OCI-M2 (cell line): ENCODE data around the gene LRRC74B.
"Not testable (repeated sequence)": the region's sequence is repeated elsewhere in the genome, so short reads cannot be mapped to it uniquely, and the experiment has no call there.

ENCODE experiments used
- DNase-seq: peaks from one replicate; lab custom pipeline; 2025; ENCODE audit not compliant: unreplicated experiment; lab: John Stamatoyannopoulos, UW

Gene LRRC74B

DNA sequence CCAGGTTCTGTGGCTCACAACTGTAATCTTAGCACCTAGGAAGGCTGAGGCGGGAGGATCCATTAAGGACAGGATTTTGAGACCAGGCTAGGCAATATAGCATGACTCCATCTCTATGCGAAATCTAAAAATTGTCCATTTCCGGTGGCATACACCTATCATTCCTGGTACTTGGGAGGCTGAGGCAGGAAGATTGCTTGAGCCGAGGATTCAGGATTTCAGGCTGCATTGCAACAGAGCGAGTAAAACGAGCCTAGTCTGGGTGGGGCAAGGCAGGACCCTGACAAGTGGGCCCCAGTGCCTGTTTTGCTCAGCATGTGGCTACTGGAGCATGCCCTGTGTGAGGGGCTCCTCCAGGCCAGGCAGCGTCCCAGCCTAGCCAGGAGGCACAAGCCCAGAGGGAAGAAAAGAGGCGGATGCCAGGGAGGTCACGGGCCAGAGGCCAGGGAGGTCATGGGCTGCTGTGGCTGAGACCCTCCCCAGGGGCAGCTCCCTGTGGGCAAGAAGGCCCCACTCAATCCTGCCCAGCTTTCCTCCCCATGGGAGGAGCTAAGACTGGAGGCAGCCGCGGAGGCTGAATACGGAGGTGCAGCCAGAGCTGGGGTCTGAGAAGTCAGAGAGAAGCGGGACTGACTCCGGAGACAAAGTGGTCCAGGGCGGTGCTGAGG, 8.4 kb downstream of the LRRC74B start:
- no peak for DNase-seq

GRCh38 chr22:21054714-21055563, 9.2 kb downstream of the LRRC74B start:
- no peak for DNase-seq

- DNase-seq: no peak
These were observed 9.8 kb downstream of the LRRC74B start for GRCh38 chr22:21055564-21055834.

- DNase-seq: no peak
These were observed 10.2 kb downstream of the LRRC74B start for GRCh38 chr22:21055880-21056319.

GRCh38 chr22:21060363-21060762, 14.6 kb downstream of the LRRC74B start:
- DNase-seq: not testable (repeated sequence)

GRCh38 chr22:21061660-21062321, 16.0 kb downstream of the LRRC74B start:
- not testable (repeated sequence) for DNase-seq

- DNase-seq: not testable (repeated sequence)
These were observed 18.7 kb downstream of the LRRC74B start for GRCh38 chr22:21064425-21064824.

DNA sequence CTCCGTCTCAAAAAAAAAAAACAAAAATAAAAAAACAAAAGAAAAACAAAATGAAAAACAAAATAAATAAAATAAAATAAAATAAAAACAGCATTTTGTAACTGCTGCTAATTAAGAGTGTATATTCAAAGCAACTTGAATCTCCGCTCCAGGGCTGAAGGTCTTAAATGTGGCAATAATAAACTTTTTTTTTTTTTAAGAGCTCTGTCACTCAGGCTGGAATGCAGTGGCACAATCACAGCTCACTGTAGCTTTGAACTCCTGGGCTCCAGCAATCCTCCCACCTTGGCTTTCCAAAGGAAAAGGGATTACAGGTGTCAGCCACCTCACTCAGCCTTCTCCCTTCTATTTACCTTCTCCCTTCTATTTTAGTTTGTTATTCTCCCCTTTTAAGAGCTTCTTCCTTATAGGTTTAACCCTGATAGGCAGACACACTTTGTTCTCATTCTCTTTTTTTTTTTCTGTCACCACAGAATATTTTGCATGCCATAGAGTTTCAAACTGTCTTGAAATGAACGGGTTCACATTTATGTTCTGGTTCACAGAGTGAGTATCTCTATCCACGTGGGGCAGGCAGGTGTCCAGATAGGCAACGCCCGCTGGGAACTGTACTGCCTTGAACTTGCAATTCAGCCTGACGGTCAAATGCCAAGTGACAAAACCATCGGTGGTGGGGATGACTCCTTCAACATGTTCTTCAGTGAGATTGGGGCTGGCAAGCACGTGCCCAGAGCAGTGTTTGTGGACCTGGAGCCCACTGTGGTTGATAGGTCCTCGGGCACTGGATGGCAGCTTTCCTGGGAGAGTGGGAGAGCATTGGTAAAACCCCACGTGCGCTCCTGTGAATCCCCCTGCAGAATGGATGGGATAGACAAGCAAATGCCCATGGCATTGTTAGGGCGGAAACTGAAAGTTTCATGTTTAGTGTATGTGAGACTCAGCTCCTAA, 19.4 kb downstream of the LRRC74B start:
- no peak for DNase-seq

- no peak for DNase-seq
These were observed 21.5 kb downstream of the LRRC74B start for GRCh38 chr22:21067075-21067900.

DNA sequence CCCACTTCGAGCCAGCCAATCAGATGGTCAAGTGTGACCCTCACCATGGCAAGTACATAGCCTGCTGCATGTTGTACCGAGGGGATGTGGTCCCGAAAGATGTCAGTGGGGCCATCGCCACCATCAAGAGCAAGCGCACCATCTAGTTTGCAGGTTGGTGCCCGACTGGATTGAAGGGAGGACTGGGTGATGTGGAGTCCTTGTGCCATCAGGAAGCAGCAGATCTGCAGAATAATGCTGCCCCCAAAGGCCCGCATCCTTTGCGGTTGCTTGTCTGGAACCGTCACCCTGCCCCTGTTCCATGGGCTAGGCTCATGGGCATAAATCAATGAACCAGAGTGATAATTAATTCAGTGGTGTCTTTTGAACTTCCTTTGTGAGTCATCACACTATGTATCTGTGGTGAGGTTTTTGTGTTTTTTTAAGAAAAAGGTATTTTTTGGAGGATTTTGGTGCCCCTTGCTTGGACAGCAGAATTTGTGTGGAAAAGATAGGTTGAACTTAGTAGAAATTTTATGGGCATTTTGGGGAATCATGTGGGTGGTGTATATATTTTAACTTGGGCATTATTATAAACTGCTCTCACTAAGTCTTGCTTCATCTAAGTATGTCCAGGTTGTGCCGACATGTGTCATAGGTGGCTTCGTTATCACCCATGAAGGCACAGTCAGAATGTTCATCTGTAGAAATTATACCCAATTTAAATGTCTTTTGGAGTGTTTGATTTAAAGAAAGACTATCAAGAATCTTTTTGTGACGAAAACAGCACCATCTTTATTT, 22.3 kb downstream of the LRRC74B start:
- DNase-seq: no peak

- no peak for DNase-seq
These were observed 23.0 kb downstream of the LRRC74B start for GRCh38 chr22:21068681-21069276.

GRCh38 chr22:21069375-21069774, 23.6 kb downstream of the LRRC74B start:
- no peak for DNase-seq

DNA sequence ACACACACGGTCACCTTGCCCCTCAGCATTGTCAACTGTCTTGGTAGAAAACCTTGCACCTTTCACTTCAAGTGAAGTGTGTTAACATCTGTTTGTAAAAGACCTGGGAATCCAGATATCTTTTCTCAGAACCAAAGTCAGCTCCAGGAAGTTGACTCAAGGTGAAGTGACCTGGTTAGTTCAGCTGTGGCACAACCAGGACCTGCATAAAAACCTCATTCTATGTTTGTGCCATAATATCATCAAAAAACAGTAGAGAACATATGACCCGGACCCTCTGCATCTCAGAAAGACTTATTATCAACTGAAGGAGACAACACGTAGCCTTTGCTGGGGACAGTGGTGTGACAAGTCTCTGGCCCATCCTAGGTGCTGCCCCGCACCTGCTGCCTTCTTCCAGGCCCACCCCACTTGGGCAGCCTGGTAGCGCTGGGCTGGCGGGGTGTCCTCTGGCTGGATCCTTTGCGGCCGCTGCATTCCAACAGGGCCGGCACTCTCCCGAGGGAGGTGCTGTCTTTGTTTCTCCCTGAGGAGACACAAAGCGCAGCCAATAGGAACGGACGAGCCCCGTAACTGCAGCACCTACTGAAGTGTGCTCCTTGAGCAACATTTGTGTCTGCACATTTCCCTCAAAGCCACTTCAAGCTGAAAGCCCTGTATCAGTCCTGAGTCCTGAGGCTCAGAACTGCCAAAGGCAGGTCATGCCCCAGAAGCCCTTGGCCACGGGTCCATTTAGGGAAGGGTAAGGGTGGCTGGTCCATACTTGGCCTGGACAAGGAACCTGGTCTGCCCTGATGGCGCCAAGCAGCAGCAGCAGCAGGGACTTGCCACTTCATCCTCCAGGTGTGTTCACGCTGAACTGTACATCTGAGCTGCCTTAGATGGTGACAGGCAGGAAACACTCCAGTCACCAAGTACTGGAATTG, 25.2 kb downstream of the LRRC74B start:
- no peak for DNase-seq

- not testable (repeated sequence) for DNase-seq
These were observed 26.1 kb downstream of the LRRC74B start for GRCh38 chr22:21071796-21072195.

DNA sequence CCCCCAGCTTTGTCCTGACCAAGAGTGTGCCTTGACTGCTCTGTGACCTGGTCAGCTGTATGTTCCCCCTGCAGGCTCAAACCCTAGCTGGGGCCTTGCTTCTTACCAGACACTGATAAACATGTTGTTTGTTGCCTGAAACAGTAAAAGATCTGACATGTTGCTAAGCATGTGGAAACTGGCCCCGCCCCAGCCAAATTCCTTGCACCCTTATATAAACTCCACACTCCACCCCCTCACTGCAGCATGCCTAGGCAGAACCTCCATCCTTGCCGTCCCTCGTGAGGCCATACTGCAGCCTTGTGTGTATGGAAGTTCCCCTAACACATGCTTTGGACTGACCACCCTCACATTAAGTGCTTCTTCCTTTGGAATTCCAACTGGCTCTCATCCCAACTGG, 27.3 kb downstream of the LRRC74B start:
- no peak for DNase-seq

DNA sequence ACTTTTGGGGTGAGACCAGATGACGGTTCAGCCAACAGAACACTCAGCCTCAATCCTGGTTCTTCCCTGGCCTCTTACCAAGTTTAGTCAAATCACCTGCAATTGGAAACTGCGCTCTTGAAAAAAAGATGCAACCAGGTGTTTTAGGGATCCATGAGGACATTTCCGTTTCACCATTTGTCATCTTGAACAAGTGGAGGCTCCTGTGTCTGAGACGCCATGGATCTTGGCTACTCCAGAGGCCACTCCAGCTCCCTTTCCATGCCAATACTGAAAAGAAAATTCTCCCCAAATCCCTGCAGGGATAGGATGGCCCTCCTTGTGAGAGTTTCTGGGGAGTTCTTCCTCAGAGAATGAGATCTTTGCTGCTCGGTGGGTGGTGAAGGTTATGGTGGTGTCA, 27.7 kb downstream of the LRRC74B start:
- no peak for DNase-seq

DNA sequence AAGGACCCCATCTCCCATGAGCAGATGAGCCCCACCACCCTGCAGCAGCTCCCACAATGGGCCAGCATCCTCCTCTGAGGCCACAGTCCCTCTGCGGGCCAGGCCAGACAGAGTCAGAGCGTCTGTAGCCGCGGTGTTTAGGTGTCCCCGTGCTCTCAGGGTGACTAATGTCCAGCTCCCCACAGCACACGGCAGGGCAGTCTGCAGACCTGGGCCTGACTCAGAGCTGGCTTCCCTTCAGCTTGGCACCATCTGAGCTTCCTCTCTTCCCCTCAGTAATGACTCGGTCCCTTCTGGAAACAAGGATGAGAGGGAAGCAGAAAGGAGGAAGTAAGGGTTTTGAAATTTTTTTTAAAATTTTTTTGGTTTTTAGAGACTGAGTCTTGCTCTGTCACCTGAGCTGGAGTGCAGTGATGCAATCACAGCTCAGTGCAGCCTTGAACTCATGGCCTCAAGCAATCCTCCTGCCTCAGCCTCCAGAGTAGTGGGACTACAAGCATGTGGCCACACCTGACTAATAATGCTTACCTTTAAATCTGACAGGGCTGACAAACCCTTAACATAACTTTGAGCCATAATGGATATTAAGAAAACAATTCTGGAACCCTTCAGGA, 28.5 kb downstream of the LRRC74B start:
- no peak for DNase-seq
